Uterus (tissue), 2 donors: ENCODE results near the gene ARMC2.

ENCODE experiments used
- POLR2A ChIP-seq, 2 donors: fragments of 450-650 bp; IDR thresholded peaks; one replicate each; pipeline ENCODE4 v1.6.1; 2016; ENCODE audit warnings: antibody characterized with exemption in 2 of 2, mild to moderate bottlenecking in 1 of 2, moderate library complexity in 1 of 2
- TF ChIP-seq, protein P1 (sequence below), 4 experiments: fragments of 200-600 bp in 2 of 4; fragments of 450-650 bp in 2 of 4; sonication (generic) in 2 of 4; IDR thresholded peaks; one replicate each; pipeline ENCODE4 v1.5.1; 2016 to 2019; ENCODE audit warnings: antibody characterized with exemption in 4 of 4, mild to moderate bottlenecking in 2 of 4, moderate library complexity in 1 of 4

- TF ChIP-seq, protein P1, sequence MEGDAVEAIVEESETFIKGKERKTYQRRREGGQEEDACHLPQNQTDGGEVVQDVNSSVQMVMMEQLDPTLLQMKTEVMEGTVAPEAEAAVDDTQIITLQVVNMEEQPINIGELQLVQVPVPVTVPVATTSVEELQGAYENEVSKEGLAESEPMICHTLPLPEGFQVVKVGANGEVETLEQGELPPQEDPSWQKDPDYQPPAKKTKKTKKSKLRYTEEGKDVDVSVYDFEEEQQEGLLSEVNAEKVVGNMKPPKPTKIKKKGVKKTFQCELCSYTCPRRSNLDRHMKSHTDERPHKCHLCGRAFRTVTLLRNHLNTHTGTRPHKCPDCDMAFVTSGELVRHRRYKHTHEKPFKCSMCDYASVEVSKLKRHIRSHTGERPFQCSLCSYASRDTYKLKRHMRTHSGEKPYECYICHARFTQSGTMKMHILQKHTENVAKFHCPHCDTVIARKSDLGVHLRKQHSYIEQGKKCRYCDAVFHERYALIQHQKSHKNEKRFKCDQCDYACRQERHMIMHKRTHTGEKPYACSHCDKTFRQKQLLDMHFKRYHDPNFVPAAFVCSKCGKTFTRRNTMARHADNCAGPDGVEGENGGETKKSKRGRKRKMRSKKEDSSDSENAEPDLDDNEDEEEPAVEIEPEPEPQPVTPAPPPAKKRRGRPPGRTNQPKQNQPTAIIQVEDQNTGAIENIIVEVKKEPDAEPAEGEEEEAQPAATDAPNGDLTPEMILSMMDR (IDR thresholded peaks at IDR 0.05): no peak
- no peak for TF ChIP-seq POLR2A (IDR thresholded peaks at IDR 0.05)
These were observed 25.8 kb upstream of the ARMC2 start for GRCh38 chr6:108822401-108822800.
